ENCODE measurements around the gene NFATC2IP.

GRCh38 chr16:28974437-28975157 is 23.9 kb downstream of the NFATC2IP start, which contains the start of gene SPNS1:
- TF ChIP-seq YY1 (IDR thresholded peaks at IDR 0.05; ENCODE audit: borderline replicate concordance in 1 of 3, control insufficient read depth in 1 of 3, extremely low read depth in 1 of 3, insufficient read depth in 3 of 3, insufficient read length in 1 of 3, insufficient replicate concordance in 2 of 3, low read depth in 1 of 3, low read length in 2 of 3) (peak; percentile 92 to 99 (median 98)), BRF2 (IDR thresholded peaks at IDR 0.05; ENCODE audit: borderline replicate concordance, insufficient read depth, insufficient read length) (no peak), KLF6 (CRISPR knock-in tag; IDR thresholded peaks at IDR 0.05; ENCODE audit: borderline replicate concordance) (no peak; the same call in 1 of the 2 replicates), CTCF (IDR thresholded peaks at IDR 0.05 in 2 of 3, conservative IDR thresholded peaks at IDR 0.05 in 1 of 3; ENCODE audit: insufficient read depth in 2 of 3, low read depth in 1 of 3, low read length in 3 of 3) (0 out of 6 replicates have a peak, but pooled peaks of 1 of the 3 experiments have one; percentile 4), IRF2 (CRISPR knock-in tag; IDR thresholded peaks at IDR 0.05) (no peak), EZH2 (IDR thresholded peaks at IDR 0.05; ENCODE audit: borderline replicate concordance, low read depth, low read length) (no peak), POLR2A (conservative IDR thresholded peaks at IDR 0.05) (peak; percentile 82), ELF1 (tag; IDR thresholded peaks at IDR 0.05) (peak; percentile 85), POLR2AphosphoS5 (IDR thresholded peaks at IDR 0.05; ENCODE audit: control insufficient read depth, insufficient read depth, low read depth, low read length) (peak; percentile 45; the same call in 1 of the 2 replicates), ELK1 (CRISPR knock-in tag; IDR thresholded peaks at IDR 0.05) (no peak), FOXJ3 (CRISPR knock-in tag; IDR thresholded peaks at IDR 0.05) (no peak), ATF3 (IDR thresholded peaks at IDR 0.05) (peak; percentile 47; the same call in 1 of the 2 replicates), ATF3 (CRISPR knock-in tag; conservative IDR thresholded peaks at IDR 0.05) (no peak), MAX (CRISPR knock-in tag; IDR thresholded peaks at IDR 0.05) (peak; percentile 93), EP300 (IDR thresholded peaks at IDR 0.05; ENCODE audit: low read length) (peak; percentile 64)

Measured in K562 (cell line).